HG03354 (cell line): ENCODE results near the gene C1orf167.

Experiments
- ATAC-seq: cut with Tn5 transposase; IDR thresholded peaks from one replicate; pipeline ENCODE4 v1.9.1; 2021; ENCODE audit warnings: mild to moderate bottlenecking; ENCODE audit not compliant: unreplicated experiment, poor library complexity, severe bottlenecking

C1orf167 gene

GRCh38 chr1:11761988-11762406, at the start of gene C1orf167:
Gene C1orf167, plus strand, starts transcription at chr1:11762193. Its CDS starts 2,208 bp downstream, at chr1:11764401.
- ATAC-seq: no peak

GRCh38 chr1:11712285-11712684, 49.7 kb upstream of the C1orf167 start:
- ATAC-seq: no peak

GRCh38 chr1:11713095-11713494, 48.9 kb upstream of the C1orf167 start:
- no peak for ATAC-seq

- ATAC-seq: no peak
Measured at GRCh38 chr1:11714831-11715575, 47.0 kb upstream of the C1orf167 start.

- peak; percentile 53 for ATAC-seq
Measured at GRCh38 chr1:11719313-11720032, 42.5 kb upstream of the C1orf167 start.

- ATAC-seq: no peak
Measured at GRCh38 chr1:11720033-11720376, 42.0 kb upstream of the C1orf167 start.

- no peak for ATAC-seq
Measured at GRCh38 chr1:11720525-11720924, 41.5 kb upstream of the C1orf167 start.

GRCh38 chr1:11721311-11721710, 40.7 kb upstream of the C1orf167 start:
- no peak for ATAC-seq

- no peak for ATAC-seq
Measured at GRCh38 chr1:11722538-11722937, 39.5 kb upstream of the C1orf167 start.

- no peak for ATAC-seq
Measured at GRCh38 chr1:11725616-11726015, 36.4 kb upstream of the C1orf167 start.

GRCh38 chr1:11727119-11727518, 34.9 kb upstream of the C1orf167 start:
- ATAC-seq: no peak

GRCh38 chr1:11728126-11728806, 33.7 kb upstream of the C1orf167 start:
- ATAC-seq: no peak

- ATAC-seq: no peak
Measured at GRCh38 chr1:11729155-11729497, 32.9 kb upstream of the C1orf167 start.

- ATAC-seq: no peak
Measured at GRCh38 chr1:11729498-11730428, 32.2 kb upstream of the C1orf167 start.

GRCh38 chr1:11730429-11730891, 31.5 kb upstream of the C1orf167 start:
- ATAC-seq: peak; percentile 69

GRCh38 chr1:11731691-11732283, 30.2 kb upstream of the C1orf167 start:
- no peak for ATAC-seq

- no peak for ATAC-seq
Measured at GRCh38 chr1:11733306-11733705, 28.7 kb upstream of the C1orf167 start.

GRCh38 chr1:11735531-11735853, 26.5 kb upstream of the C1orf167 start:
- peak; percentile 4 for ATAC-seq
